ENCODE measurements around the gene LARGE1. TPM values are rescaled to one million over a fixed set of nuclear protein-coding genes. Genes with fewer than 3 reads are reported as not detected.

LARGE1 gene
- total RNA-seq, 1 experiment from 2014 or later = 2.5 TPM

- DNase-seq (ENCODE audit: low read depth, low spot score) (no peak), ATAC-seq (no peak)
- CTCF ChIA-PET = no interaction called here
- BruUV-seq (replicated peaks) = no TSS peak
- Histone ChIP-seq H3K27me3 (ENCODE audit: control insufficient read depth, insufficient read depth, low read length) (no peaks in the 10 kb centered on the region), H3K9me3 (ENCODE audit: control insufficient read depth, insufficient read depth, low read depth, low read length) (no peaks in the 10 kb centered on the region), H3K27ac (ENCODE audit: low read length) (no peak overlapping the region), H3K4me1 (ENCODE audit: control insufficient read depth, insufficient read depth, low read length) (no peaks in the 10 kb centered on the region), H3K36me3 (ENCODE audit: control insufficient read depth, insufficient read depth, low read length) (no peaks in the 10 kb centered on the region), H3K4me3 (ENCODE audit: low read depth in 2 of 2, low read length in 2 of 2) (no peak overlapping the region)
- in situ Hi-C loops (cut with HindIII; ENCODE audit: low pct_unique_long_range_greater_than_20kb, low sequenced_read_pairs) = no loop called here
- POLR2A ChIA-PET = no interaction called here
- TF ChIP-seq CTCF (IDR thresholded peaks at IDR 0.05) (no peak), REST (IDR thresholded peaks at IDR 0.05; ENCODE audit: insufficient read depth in 1 of 2, low read depth in 2 of 2, low read length in 1 of 2) (no peak), POLR2AphosphoS5 (IDR thresholded peaks at IDR 0.05; ENCODE audit: low read depth, low read length) (no peak), TCF7L2 (IDR thresholded peaks at IDR 0.05; ENCODE audit: low read depth, low read length) (no peak), SIN3A (IDR thresholded peaks at IDR 0.05; ENCODE audit: borderline replicate concordance, insufficient read depth, low read depth, low read length) (no peak)
- intact Hi-C loops (cut with micrococcal nuclease; ENCODE audit: unreplicated experiment) = no loop called here
Observed at GRCh38 chr22:33389936-33390335, 530.3 kb downstream of the LARGE1 start.

GRCh38 chr22:33386270-33386669 lies 534.0 kb downstream of the LARGE1 start:
- no peak for TF ChIP-seq REST (IDR thresholded peaks at IDR 0.05; ENCODE audit: insufficient read depth in 1 of 2, low read depth in 2 of 2, low read length in 1 of 2)
- TF ChIP-seq POLR2AphosphoS5 (IDR thresholded peaks at IDR 0.05; ENCODE audit: low read depth, low read length) = no peak
- no peak for TF ChIP-seq CTCF (IDR thresholded peaks at IDR 0.05)
- H3K4me3 ChIP-seq (ENCODE audit: low read depth in 2 of 2, low read length in 2 of 2) = no peak overlapping the region
- no peaks in the 10 kb centered on the region for H3K4me1 ChIP-seq (ENCODE audit: control insufficient read depth, insufficient read depth, low read length)
- H3K9me3 ChIP-seq (ENCODE audit: control insufficient read depth, insufficient read depth, low read depth, low read length) = no peaks in the 10 kb centered on the region
- DNase-seq (ENCODE audit: low read depth, low spot score) = no peak
- intact Hi-C loops (cut with micrococcal nuclease; ENCODE audit: unreplicated experiment) (no loop called here), in situ Hi-C loops (cut with HindIII; ENCODE audit: low pct_unique_long_range_greater_than_20kb, low sequenced_read_pairs) (no loop called here)
- ChIA-PET POLR2A (no interaction called here), CTCF (no interaction called here)
- BruUV-seq (replicated peaks) = no TSS peak
- H3K27me3 ChIP-seq (ENCODE audit: control insufficient read depth, insufficient read depth, low read length) = no peaks in the 10 kb centered on the region
- no peak for ATAC-seq
- H3K27ac ChIP-seq (ENCODE audit: low read length) = no peak overlapping the region
- no peaks in the 10 kb centered on the region for H3K36me3 ChIP-seq (ENCODE audit: control insufficient read depth, insufficient read depth, low read length)

All from Panc1 (cell line).